Erythroblast (primary cell): Measurements from ENCODE around the gene PUS7.
"Not testable (repeated sequence)": the region's sequence is repeated elsewhere in the genome, so short reads cannot be mapped to it uniquely, and the experiment has no call there.

Experiments used
- GATA1 ChIP-seq: IDR thresholded peaks from 2 replicates; pipeline ENCODE4 v1.6.1; 2011; ENCODE audit warnings: low read depth, mild to moderate bottlenecking, control low read depth, low read length, moderate library complexity
- POLR2A ChIP-seq: IDR thresholded peaks from 2 replicates; pipeline ENCODE4 v1.6.1; 2011; ENCODE audit warnings: mild to moderate bottlenecking, low read length

DNA sequence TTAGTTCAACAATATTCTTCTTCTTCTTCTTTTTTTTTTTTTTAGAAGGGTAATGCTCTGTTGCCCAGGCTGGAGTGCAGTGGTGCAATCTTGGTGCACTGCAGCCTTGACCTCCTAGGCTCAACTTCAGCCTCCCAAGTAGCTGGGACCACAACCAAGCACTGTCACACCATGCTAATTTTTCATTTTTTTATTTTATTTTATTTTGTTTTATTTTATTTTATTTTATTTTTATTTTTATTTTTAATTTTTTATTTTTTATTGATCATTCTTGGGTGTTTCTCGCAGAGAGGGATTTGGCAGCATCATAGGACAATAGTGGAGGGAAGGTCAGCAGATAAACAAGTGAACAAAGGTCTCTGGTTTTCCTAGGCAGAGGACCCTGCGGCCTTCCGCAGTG is 112.3 kb downstream of the PUS7 start:
- TF ChIP-seq POLR2A, GATA1: not testable (repeated sequence)
